NT2/D1 (cell line): Measurements from ENCODE around the gene FRMD5.

Experiments
- DNase-seq: peaks from one replicate; pipeline ENCODE4 v3.0.0-alpha.2; 2011; ENCODE audit warnings: low read depth, low spot score
- H3K27me3 ChIP-seq: 2 replicates; pipeline ENCODE4 v1.6.0; 2011; ENCODE audit warnings: mild to moderate bottlenecking; ENCODE audit not compliant: insufficient read length, insufficient read depth
- H3K36me3 ChIP-seq: 2 replicates; pipeline ENCODE4 v1.6.1; 2011; ENCODE audit warnings: mild to moderate bottlenecking, low read length, mixed read lengths; ENCODE audit not compliant: insufficient read depth, insufficient read length
- H3K4me1 ChIP-seq: 2 replicates; pipeline ENCODE4 v1.5.1; 2011; ENCODE audit not compliant: insufficient read depth, insufficient read length
- H3K4me3 ChIP-seq: 2 replicates; pipeline ENCODE4 v1.5.1; 2011; ENCODE audit warnings: low read depth; ENCODE audit not compliant: insufficient read length
- H3K9ac ChIP-seq: 2 replicates; pipeline ENCODE4 v1.6.0; 2011; ENCODE audit warnings: low read depth; ENCODE audit not compliant: insufficient read length
- H3K9me3 ChIP-seq: 2 replicates; pipeline ENCODE4 v1.5.1; 2011; ENCODE audit warnings: mild to moderate bottlenecking, low read length; ENCODE audit not compliant: insufficient read depth
- SUZ12 ChIP-seq: IDR thresholded peaks from 2 replicates; pipeline ENCODE4 v1.6.1; 2011; ENCODE audit not compliant: insufficient read length, insufficient read depth; ENCODE audit errors: extremely low read depth
- YY1 ChIP-seq: IDR thresholded peaks from 2 replicates; pipeline ENCODE4 v1.6.1; 2011; ENCODE audit not compliant: insufficient read length, insufficient read depth
- ZNF274 ChIP-seq: IDR thresholded peaks from 2 replicates; pipeline ENCODE4 v1.6.1; 2011; ENCODE audit warnings: mild to moderate bottlenecking, low read depth, low read length

Gene FRMD5

DNA sequence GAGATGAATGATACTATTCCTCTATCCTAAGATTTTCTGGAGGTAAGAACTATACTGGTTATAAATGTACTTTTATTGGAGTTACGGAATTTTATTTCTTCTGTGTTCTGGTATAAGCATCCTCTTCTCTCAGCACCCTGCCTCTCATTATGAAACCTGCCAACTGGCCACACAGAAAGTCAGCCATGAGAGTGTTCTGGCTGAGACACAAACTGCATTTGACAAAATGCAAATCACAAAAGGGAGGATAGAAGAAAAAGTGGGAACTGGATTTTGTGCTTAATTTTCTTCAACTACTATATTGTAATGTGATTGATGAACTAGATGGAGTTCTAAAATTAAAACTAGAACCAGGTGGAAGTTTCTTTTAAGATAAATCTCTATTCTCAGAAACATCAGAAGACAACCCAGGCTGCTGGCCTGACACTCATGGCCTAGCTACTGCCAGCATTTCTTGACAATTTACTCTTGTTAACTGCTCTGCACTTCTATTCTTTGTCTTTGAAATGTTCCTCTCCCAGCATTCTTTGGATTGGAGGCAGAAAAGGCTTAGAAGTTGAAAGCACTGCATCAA, 225.2 kb downstream of the FRMD5 start:
- H3K36me3 ChIP-seq, result no peaks in the 10 kb centered on the region
- no peak for TF ChIP-seq ZNF274
- TF ChIP-seq SUZ12, result no peak
- no peaks in the 10 kb centered on the region for H3K27me3 ChIP-seq

GRCh38 chr15:43968551-43968950, 226.5 kb downstream of the FRMD5 start:
- Histone ChIP-seq H3K9ac (no peak overlapping the region), H3K36me3 (no peaks in the 10 kb centered on the region), H3K4me1 (no peaks in the 10 kb centered on the region), H3K9me3 (no peaks in the 10 kb centered on the region), H3K27me3 (no peaks in the 10 kb centered on the region), H3K4me3 (no peak overlapping the region)
- TF ChIP-seq YY1 (no peak), SUZ12 (no peak), ZNF274 (no peak)
- DNase-seq, result no peak

More for the DNA sequence above, 225.2 kb downstream of the FRMD5 start:
- Histone ChIP-seq H3K9me3 (no peaks in the 10 kb centered on the region), H3K9ac (no peak overlapping the region), H3K4me3 (no peak overlapping the region), H3K4me1 (no peaks in the 10 kb centered on the region)
- DNase-seq, result no peak

GRCh38 chr15:43966646-43967045, 228.4 kb downstream of the FRMD5 start:
- Histone ChIP-seq H3K4me3 (no peak overlapping the region), H3K36me3 (no peaks in the 10 kb centered on the region), H3K9ac (no peak overlapping the region), H3K9me3 (no peaks in the 10 kb centered on the region), H3K27me3 (no peaks in the 10 kb centered on the region), H3K4me1 (no peaks in the 10 kb centered on the region)
- no peak for DNase-seq
- TF ChIP-seq SUZ12 (no peak), YY1 (no peak), ZNF274 (no peak)

- H3K36me3 ChIP-seq, result no peaks in the 10 kb centered on the region
- no peak overlapping the region for H3K4me3 ChIP-seq
- H3K4me1 ChIP-seq, result peaks cover 3% of the 10 kb centered on the region
- H3K9ac ChIP-seq, result no peak overlapping the region
- H3K27me3 ChIP-seq, result no peaks in the 10 kb centered on the region
- no peaks in the 10 kb centered on the region for H3K9me3 ChIP-seq
- DNase-seq, result peak; percentile 18
- TF ChIP-seq ZNF274 (no peak), SUZ12 (no peak), YY1 (no peak)
Measured at GRCh38 chr15:43958861-43959330, 236.2 kb downstream of the FRMD5 start.

- Histone ChIP-seq H3K4me1 (peaks cover 3% of the 10 kb centered on the region), H3K4me3 (no peak overlapping the region), H3K9ac (no peak overlapping the region), H3K36me3 (no peaks in the 10 kb centered on the region), H3K27me3 (no peaks in the 10 kb centered on the region), H3K9me3 (no peaks in the 10 kb centered on the region)
- TF ChIP-seq ZNF274 (no peak), YY1 (no peak), SUZ12 (no peak)
- DNase-seq, result no peak
Measured at GRCh38 chr15:43957724-43958123, 237.3 kb downstream of the FRMD5 start.

DNA sequence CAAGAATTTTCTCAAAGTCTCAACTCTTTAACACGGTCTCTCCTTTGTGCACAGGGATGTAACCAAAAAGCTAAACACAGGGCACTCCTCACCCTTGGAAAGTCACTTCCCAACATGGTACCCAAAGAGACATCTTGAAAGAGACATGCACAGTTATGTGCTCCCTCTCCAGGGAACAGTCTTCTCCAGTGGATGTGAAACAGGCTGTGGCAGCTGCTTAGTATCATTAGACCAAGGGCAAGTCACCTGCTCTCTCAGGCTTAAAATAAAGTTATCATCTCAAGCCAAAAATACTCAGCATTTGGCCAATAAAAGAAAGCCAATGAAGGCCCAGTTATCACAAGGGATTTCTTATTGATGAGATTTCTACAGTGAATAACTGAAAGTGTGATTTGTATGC, 239.9 kb downstream of the FRMD5 start:
- Histone ChIP-seq H3K9me3 (no peaks in the 10 kb centered on the region), H3K36me3 (no peaks in the 10 kb centered on the region), H3K27me3 (no peaks in the 10 kb centered on the region), H3K9ac (no peak overlapping the region), H3K4me1 (peaks cover 3% of the 10 kb centered on the region), H3K4me3 (no peak overlapping the region)
- no peak for DNase-seq
- no peak for TF ChIP-seq ZNF274
- TF ChIP-seq SUZ12, result no peak
- no peak for TF ChIP-seq YY1

- no peak overlapping the region for H3K9ac ChIP-seq
- H3K27me3 ChIP-seq, result no peaks in the 10 kb centered on the region
- H3K4me1 ChIP-seq, result peaks cover 3% of the 10 kb centered on the region
- no peaks in the 10 kb centered on the region for H3K9me3 ChIP-seq
- no peaks in the 10 kb centered on the region for H3K36me3 ChIP-seq
- TF ChIP-seq YY1, result no peak
- TF ChIP-seq ZNF274, result no peak
- TF ChIP-seq SUZ12, result no peak
- H3K4me3 ChIP-seq, result no peak overlapping the region
- no peak for DNase-seq
Measured at GRCh38 chr15:43954181-43954621, 240.9 kb downstream of the FRMD5 start.

- no peaks in the 10 kb centered on the region for H3K36me3 ChIP-seq
- H3K4me3 ChIP-seq, result no peak overlapping the region
- TF ChIP-seq ZNF274, result no peak
- TF ChIP-seq SUZ12, result no peak
- TF ChIP-seq YY1, result no peak
- no peaks in the 10 kb centered on the region for H3K9me3 ChIP-seq
- DNase-seq, result no peak
- no peaks in the 10 kb centered on the region for H3K4me1 ChIP-seq
- no peaks in the 10 kb centered on the region for H3K27me3 ChIP-seq
- no peak overlapping the region for H3K9ac ChIP-seq
Measured at GRCh38 chr15:43953402-43953801, 241.7 kb downstream of the FRMD5 start.
